ENCODE measurements around the gene SERPINB8. TPM values are rescaled to one million over a fixed set of nuclear protein-coding genes. Genes with fewer than 3 reads are reported as not detected.
A peak's percentile ranks its signal among the peaks of the same experiment; 100 is the strongest.

Gene SERPINB8
- total RNA-seq, 1 donor from 2014 or later: 0.34 TPM

GRCh38 chr18:63949068-63949737, 20.7 kb upstream of the SERPINB8 start, which contains the start of gene HMSD:
Gene HMSD, plus strand, starts transcription at chr18:63949301. Its CDS starts 4,155 bp downstream, at chr18:63953456.
- Mint-ChIP-seq H3K9me3 (peaks cover 2% of the 10 kb centered on the region), H3K4me3 (peak within 1 kb of the TSS; percentile 27), H3K36me3 (no peaks in the 10 kb centered on the region), H3K4me1 (peaks cover 5% of the 10 kb centered on the region), H3K27ac (no peak within 1 kb of the TSS), H3K27me3 (ENCODE audit: insufficient read depth, low read depth) (peaks cover 6% of the 10 kb centered on the region)
- H3K79me2 ChIP-seq (ENCODE audit: low read depth): no peaks in the 10 kb centered on the region
- H3K4me3 ChIP-seq: peak within 1 kb of the TSS; percentile 39
- H3K27me3 ChIP-seq: peaks cover 27% of the 10 kb centered on the region
- H3K27ac ChIP-seq: no peak within 1 kb of the TSS
- TF ChIP-seq EZH2phosphoT487 (IDR thresholded peaks at IDR 0.05) (no peak), EZH2 (IDR thresholded peaks at IDR 0.05) (peak; percentile 38)
- TF ChIP-seq, protein P1, sequence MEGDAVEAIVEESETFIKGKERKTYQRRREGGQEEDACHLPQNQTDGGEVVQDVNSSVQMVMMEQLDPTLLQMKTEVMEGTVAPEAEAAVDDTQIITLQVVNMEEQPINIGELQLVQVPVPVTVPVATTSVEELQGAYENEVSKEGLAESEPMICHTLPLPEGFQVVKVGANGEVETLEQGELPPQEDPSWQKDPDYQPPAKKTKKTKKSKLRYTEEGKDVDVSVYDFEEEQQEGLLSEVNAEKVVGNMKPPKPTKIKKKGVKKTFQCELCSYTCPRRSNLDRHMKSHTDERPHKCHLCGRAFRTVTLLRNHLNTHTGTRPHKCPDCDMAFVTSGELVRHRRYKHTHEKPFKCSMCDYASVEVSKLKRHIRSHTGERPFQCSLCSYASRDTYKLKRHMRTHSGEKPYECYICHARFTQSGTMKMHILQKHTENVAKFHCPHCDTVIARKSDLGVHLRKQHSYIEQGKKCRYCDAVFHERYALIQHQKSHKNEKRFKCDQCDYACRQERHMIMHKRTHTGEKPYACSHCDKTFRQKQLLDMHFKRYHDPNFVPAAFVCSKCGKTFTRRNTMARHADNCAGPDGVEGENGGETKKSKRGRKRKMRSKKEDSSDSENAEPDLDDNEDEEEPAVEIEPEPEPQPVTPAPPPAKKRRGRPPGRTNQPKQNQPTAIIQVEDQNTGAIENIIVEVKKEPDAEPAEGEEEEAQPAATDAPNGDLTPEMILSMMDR (IDR thresholded peaks at IDR 0.05): peak; percentile 54
- H3K4me2 ChIP-seq: peak within 1 kb of the TSS; percentile 77
- H3K9me3 ChIP-seq (ENCODE audit: low read depth): no peaks in the 10 kb centered on the region
- H3F3A ChIP-seq (ENCODE audit: low read depth): peaks cover 10% of the 10 kb centered on the region
- H3K4me1 ChIP-seq: peaks cover 7% of the 10 kb centered on the region
- no peaks in the 10 kb centered on the region for H3K36me3 ChIP-seq
- H3K9ac ChIP-seq: no peak within 1 kb of the TSS
- H2AFZ ChIP-seq (replicated peaks): peak within 1 kb of the TSS; percentile 93
- DNase-seq (ENCODE audit: low spot score): peak; percentile 84
- no peaks in the 10 kb centered on the region for H4K20me1 ChIP-seq (ENCODE audit: low read depth)

DNA sequence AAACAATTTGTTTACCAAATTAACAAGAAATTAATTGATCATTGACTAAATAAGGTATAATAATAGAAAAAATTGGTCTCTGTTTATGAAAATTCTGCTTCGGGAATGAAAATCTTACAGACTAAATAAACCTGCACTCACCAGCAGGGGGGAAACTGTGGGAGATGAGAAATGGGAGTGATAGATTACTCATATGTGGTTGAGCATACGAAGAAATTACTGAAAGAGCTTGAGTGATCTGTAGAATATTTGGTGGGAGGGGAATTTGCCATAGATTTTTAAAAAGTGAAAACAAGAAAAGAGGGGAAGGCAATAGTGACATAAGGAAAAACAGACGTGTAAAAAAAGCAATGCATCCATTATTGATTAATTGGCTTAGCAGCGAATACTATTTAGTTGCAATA, 18.6 kb upstream of the SERPINB8 start:
- DNase-seq (ENCODE audit: low spot score): no peak
- Histone ChIP-seq H3F3A (ENCODE audit: low read depth) (peaks cover 10% of the 10 kb centered on the region), H4K20me1 (ENCODE audit: low read depth) (no peaks in the 10 kb centered on the region), H2AFZ (replicated peaks) (no peak overlapping the region), H3K79me2 (ENCODE audit: low read depth) (no peaks in the 10 kb centered on the region), H3K27me3 (peaks cover 27% of the 10 kb centered on the region), H3K36me3 (no peaks in the 10 kb centered on the region), H3K9ac (no peak overlapping the region), H3K4me3 (no peak overlapping the region), H3K4me1 (peaks cover 7% of the 10 kb centered on the region), H3K9me3 (ENCODE audit: low read depth) (no peaks in the 10 kb centered on the region), H3K4me2 (no peak overlapping the region), H3K27ac (no peak overlapping the region)
- H3K4me3 Mint-ChIP-seq: no peak overlapping the region
- no peaks in the 10 kb centered on the region for H3K9me3 Mint-ChIP-seq
- H3K4me1 Mint-ChIP-seq: peaks cover 5% of the 10 kb centered on the region
- TF ChIP-seq, protein P1 (IDR thresholded peaks at IDR 0.05): no peak
- TF ChIP-seq EZH2 (IDR thresholded peaks at IDR 0.05) (no peak), EZH2phosphoT487 (IDR thresholded peaks at IDR 0.05) (no peak)
- H3K27me3 Mint-ChIP-seq (ENCODE audit: insufficient read depth, low read depth): peaks cover 10% of the 10 kb centered on the region
- no peaks in the 10 kb centered on the region for H3K36me3 Mint-ChIP-seq
- H3K27ac Mint-ChIP-seq: no peak overlapping the region

GRCh38 chr18:63953811-63954210, 16.1 kb upstream of the SERPINB8 start:
- Histone ChIP-seq H3K79me2 (ENCODE audit: low read depth) (no peaks in the 10 kb centered on the region), H4K20me1 (ENCODE audit: low read depth) (no peaks in the 10 kb centered on the region), H3K4me3 (no peak overlapping the region), H3K9ac (no peak overlapping the region), H3K27me3 (peaks cover 12% of the 10 kb centered on the region), H3K36me3 (no peaks in the 10 kb centered on the region), H3K27ac (no peak overlapping the region), H3F3A (ENCODE audit: low read depth) (peaks cover 10% of the 10 kb centered on the region), H2AFZ (replicated peaks) (no peak overlapping the region), H3K4me2 (no peak overlapping the region), H3K4me1 (peaks cover 2% of the 10 kb centered on the region), H3K9me3 (ENCODE audit: low read depth) (no peaks in the 10 kb centered on the region)
- TF ChIP-seq EZH2 (IDR thresholded peaks at IDR 0.05) (no peak), EZH2phosphoT487 (IDR thresholded peaks at IDR 0.05) (no peak)
- TF ChIP-seq, protein P1 (IDR thresholded peaks at IDR 0.05): no peak
- Mint-ChIP-seq H3K9me3 (no peaks in the 10 kb centered on the region), H3K4me3 (no peak overlapping the region), H3K36me3 (no peaks in the 10 kb centered on the region), H3K4me1 (peaks cover 2% of the 10 kb centered on the region), H3K27me3 (ENCODE audit: insufficient read depth, low read depth) (peaks cover 8% of the 10 kb centered on the region), H3K27ac (no peak overlapping the region)
- no peak for DNase-seq (ENCODE audit: low spot score)
